ENCODE results near the gene FCHSD2. TPM values are rescaled to one million over a fixed set of nuclear protein-coding genes. Genes with fewer than 3 reads are reported as not detected.

The FCHSD2 gene
- total RNA-seq, 2 donors from 2014 or later = 12.1 to 20.9 TPM

DNA sequence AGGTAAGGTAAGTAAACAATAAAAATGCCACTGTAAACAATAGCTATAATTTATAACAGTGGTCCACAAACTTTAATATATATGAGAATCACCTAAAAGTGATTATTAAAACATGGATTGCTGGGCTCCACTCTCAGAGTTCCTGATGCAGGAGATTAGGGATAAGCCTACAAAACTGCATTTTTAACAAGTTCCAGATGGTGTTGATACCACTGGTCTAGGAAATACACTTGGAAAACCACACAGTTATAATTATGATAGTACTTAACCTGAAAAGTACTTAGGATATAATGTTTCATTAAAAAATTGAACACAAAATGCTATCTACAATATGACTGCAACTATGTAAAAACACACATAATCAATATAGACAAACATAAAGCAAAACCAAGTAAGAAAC, 20.4 kb downstream of the FCHSD2 start:
- intact Hi-C loops (cut with DNase I) = no loop called here
- Histone ChIP-seq H3K9me3 (no peaks in the 10 kb centered on the region), H3K4me3 (no peak overlapping the region), H3K27me3 (no peaks in the 10 kb centered on the region), H3K9ac (ENCODE audit: low read depth in 2 of 2, low read length in 2 of 2) (no peak overlapping the region), H3K36me3 (no peaks in the 10 kb centered on the region), H3K4me1 (no peaks in the 10 kb centered on the region), H3K27ac (no peak overlapping the region)
- TF ChIP-seq, protein P1, sequence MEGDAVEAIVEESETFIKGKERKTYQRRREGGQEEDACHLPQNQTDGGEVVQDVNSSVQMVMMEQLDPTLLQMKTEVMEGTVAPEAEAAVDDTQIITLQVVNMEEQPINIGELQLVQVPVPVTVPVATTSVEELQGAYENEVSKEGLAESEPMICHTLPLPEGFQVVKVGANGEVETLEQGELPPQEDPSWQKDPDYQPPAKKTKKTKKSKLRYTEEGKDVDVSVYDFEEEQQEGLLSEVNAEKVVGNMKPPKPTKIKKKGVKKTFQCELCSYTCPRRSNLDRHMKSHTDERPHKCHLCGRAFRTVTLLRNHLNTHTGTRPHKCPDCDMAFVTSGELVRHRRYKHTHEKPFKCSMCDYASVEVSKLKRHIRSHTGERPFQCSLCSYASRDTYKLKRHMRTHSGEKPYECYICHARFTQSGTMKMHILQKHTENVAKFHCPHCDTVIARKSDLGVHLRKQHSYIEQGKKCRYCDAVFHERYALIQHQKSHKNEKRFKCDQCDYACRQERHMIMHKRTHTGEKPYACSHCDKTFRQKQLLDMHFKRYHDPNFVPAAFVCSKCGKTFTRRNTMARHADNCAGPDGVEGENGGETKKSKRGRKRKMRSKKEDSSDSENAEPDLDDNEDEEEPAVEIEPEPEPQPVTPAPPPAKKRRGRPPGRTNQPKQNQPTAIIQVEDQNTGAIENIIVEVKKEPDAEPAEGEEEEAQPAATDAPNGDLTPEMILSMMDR (IDR thresholded peaks at IDR 0.05) = no peak
- DNase-seq = no peak

DNA sequence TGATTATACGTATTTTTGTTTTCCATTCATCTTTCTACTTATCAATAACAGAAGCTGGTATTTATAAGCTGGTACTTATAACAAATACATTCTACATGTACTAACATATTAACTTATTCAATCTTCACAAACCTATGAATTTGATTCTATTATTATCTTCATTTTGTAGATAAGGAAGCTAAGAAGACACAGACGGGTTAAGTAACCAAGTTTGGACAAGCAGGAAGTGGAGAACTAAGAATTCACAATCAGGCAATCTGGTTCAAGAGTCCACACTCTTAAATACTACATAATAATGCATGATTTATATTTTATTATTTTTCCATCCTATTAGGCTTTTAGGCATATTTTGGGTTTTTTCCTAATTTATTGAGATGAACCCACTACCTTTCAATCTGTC, 25.0 kb downstream of the FCHSD2 start:
- Histone ChIP-seq H3K4me3 (no peak overlapping the region), H3K27ac (no peak overlapping the region), H3K9me3 (no peaks in the 10 kb centered on the region), H3K36me3 (no peaks in the 10 kb centered on the region), H3K27me3 (no peaks in the 10 kb centered on the region), H3K4me1 (no peaks in the 10 kb centered on the region), H3K9ac (ENCODE audit: low read depth in 2 of 2, low read length in 2 of 2) (no peak overlapping the region)
- no peak for DNase-seq
- TF ChIP-seq, protein P1 (IDR thresholded peaks at IDR 0.05) = no peak
- intact Hi-C loops (cut with DNase I) = no loop called here

DNA sequence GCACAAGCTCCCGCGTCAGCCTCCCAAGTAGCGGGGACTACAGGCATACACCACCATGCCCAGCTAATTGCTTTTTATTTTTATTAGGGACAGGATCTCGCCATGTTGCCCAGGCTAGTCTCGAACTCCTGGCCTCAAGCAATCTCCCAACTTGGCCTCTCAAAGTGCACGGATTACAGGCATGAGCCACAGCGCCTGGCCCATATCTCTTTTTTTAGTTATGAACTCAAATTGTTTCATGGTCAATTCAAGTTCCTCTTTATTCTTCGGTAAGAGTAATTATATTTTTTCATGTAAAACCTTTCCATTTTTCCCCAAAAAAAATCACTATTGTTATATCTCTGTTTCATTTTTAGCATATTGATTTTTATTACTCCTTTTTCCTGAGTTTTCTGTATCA, 25.5 kb downstream of the FCHSD2 start:
- H3K36me3 ChIP-seq = no peaks in the 10 kb centered on the region
- no peak for DNase-seq
- no peak overlapping the region for H3K4me3 ChIP-seq
- H3K4me1 ChIP-seq = no peaks in the 10 kb centered on the region
- no peaks in the 10 kb centered on the region for H3K27me3 ChIP-seq
- H3K9me3 ChIP-seq = no peaks in the 10 kb centered on the region
- intact Hi-C loops (cut with DNase I) = no loop called here
- TF ChIP-seq, protein P1 (IDR thresholded peaks at IDR 0.05) = no peak
- no peak overlapping the region for H3K9ac ChIP-seq (ENCODE audit: low read depth in 2 of 2, low read length in 2 of 2)
- no peak overlapping the region for H3K27ac ChIP-seq

DNA sequence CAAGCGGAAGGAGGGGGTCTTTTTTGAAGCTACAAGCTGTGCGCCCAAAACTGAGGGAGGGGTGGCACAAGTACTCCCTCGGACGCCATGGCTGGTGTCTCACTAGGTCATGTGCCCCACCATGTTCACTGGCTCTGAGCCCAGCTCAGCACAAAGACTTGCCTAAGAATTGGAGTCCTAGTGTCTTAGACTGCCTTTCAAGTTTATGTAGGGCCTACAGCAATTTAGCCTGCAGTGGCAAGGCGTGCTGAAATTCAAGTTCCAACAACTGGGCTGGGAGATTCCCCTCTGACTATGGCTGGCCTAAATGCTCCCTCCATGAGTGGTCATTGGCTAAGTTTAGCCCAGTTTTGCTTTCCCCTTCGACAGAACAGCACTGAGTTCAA, 27.3 kb downstream of the FCHSD2 start:
- Histone ChIP-seq H3K4me1 (no peaks in the 10 kb centered on the region), H3K27me3 (no peaks in the 10 kb centered on the region), H3K9me3 (no peaks in the 10 kb centered on the region), H3K36me3 (no peaks in the 10 kb centered on the region), H3K27ac (no peak overlapping the region), H3K4me3 (no peak overlapping the region), H3K9ac (ENCODE audit: low read depth in 2 of 2, low read length in 2 of 2) (no peak overlapping the region)
- TF ChIP-seq, protein P1 (IDR thresholded peaks at IDR 0.05) = no peak
- intact Hi-C loops (cut with DNase I) = no loop called here
- no peak for DNase-seq

DNA sequence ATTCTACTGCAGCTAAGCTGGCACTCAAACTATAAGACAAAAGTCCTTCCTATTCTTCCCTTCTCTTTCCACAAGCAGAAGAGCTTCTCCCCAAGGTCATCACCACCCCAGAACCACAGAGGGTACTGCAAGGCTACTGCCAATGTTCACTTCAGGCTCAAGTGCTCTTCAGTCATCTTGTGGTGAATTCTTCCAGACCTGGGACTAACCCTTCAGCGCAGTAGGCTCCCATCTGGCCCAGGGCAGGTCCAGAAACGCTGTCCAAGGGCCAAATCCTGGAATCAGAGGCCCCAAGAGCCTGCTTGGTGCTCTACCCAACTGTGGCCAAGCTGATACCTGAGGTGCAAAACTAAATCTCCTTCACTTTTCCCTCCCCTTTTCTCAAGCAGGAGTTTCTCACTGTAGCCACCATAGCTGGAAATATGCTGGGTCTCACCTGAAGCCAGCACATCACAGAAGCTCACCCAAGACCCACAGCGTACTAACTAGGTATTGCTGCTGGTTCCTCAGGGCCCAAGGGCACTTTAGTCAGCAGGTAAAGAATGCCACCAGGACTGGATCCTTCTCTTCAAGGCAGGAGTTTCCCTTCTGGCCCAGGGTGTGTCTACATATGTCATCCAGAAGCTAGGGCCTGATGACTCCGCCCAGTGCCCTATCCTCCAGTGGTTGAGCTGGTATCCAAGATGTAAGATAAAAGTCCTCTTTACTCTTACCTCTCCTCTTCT, 27.8 kb downstream of the FCHSD2 start:
- no peaks in the 10 kb centered on the region for H3K36me3 ChIP-seq
- TF ChIP-seq, protein P1 (IDR thresholded peaks at IDR 0.05) = no peak
- H3K4me1 ChIP-seq = no peaks in the 10 kb centered on the region
- H3K27ac ChIP-seq = no peak overlapping the region
- no peak overlapping the region for H3K4me3 ChIP-seq
- no peak for DNase-seq
- H3K9me3 ChIP-seq = no peaks in the 10 kb centered on the region
- H3K27me3 ChIP-seq = no peaks in the 10 kb centered on the region
- intact Hi-C loops (cut with DNase I) = no loop called here
- H3K9ac ChIP-seq (ENCODE audit: low read depth in 2 of 2, low read length in 2 of 2) = no peak overlapping the region

All from colonic mucosa (tissue), 4 donors.